Activated naive CD4-positive, alpha-beta T cell treated with anti-CD3 and anti-CD28 coated beads, Interleukin-2, amount 50 U/mL, for 72 hours (primary cell): ENCODE measurements around the gene CRYGN. TPM values are rescaled to one million over a fixed set of nuclear protein-coding genes. Genes with fewer than 3 reads are reported as not detected.
A peak's percentile ranks its signal among the peaks of the same experiment; 100 is the strongest.

Experiments used
- ATAC-seq, 2 donors: fragments of 150-1000 bp; cut with Tn5 transposase; 2 replicates each; pipeline ENCODE4 v1.10.0; 2021; ENCODE audit warnings: mild to moderate bottlenecking in 2 of 2, moderate library complexity in 2 of 2
- DNase-seq, 2 donors: peaks; one replicate each; pipeline ENCODE4 v3.0.0; 2021 to 2022; ENCODE audit warnings: low spot score in 2 of 2
- H3K27ac Mint-ChIP-seq, 2 donors: one replicate each; pipeline ENCODE4 v1.8.0; 2022; ENCODE audit warnings: mild to moderate bottlenecking in 2 of 2, mixed read lengths in 2 of 2
- H3K36me3 Mint-ChIP-seq, 2 donors: one replicate each; pipeline ENCODE4 v1.8.0; 2022; ENCODE audit warnings: mixed read lengths in 2 of 2
- H3K9me3 Mint-ChIP-seq, 2 donors: one replicate each; pipeline ENCODE4 v1.8.0; 2022; ENCODE audit warnings: mixed read lengths in 2 of 2
- total RNA-seq, 2 donors: library from RNA; stranded (reverse); gene quantifications; one replicate each; pipeline ENCODE4 v1.2.3, GENCODE V29; 2022

The CRYGN gene
- total RNA-seq, 2 donors from 2014 or later, result 0.61 TPM; not detected in 1

DNA sequence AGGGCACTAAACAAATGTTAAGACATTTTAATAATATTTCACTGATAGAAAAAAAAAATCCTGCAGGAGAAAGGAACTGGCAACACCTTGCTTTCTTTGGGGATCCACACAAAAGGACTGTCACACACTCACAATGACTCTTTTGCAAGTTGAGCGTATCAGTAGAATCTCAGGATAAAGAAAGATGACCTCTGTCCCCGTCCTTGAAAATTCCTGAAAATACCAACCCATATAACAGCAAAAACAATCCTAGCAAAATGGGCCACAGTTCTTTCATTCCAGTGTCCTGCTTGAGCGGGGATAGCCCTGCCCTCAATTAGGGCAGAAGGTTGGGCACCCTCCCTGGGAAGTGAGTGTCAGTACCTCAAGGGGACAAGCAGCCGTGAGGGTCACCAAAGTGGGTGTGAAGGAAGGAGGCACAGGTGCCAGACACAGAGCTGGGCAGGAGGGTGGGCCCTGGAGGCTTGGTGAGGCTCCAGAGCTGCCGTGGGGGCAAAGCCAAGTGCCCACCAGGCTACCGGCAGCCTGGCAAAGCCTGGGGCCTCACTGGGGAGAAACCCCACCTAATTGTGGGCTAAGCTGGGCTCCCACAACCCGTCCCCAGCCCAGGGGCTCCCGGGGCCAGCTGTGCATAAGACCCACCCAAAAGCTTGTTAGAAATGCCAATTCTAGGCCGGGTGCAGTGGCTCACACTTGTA, 32.9 kb downstream of the CRYGN start:
- Mint-ChIP-seq H3K36me3 (peaks cover 8 to 12% of the 10 kb centered on the region in 2 donors), H3K27ac (no peak overlapping the region), H3K9me3 (no peaks in the 10 kb centered on the region)
- ATAC-seq (no peak), DNase-seq (no peak)

DNA sequence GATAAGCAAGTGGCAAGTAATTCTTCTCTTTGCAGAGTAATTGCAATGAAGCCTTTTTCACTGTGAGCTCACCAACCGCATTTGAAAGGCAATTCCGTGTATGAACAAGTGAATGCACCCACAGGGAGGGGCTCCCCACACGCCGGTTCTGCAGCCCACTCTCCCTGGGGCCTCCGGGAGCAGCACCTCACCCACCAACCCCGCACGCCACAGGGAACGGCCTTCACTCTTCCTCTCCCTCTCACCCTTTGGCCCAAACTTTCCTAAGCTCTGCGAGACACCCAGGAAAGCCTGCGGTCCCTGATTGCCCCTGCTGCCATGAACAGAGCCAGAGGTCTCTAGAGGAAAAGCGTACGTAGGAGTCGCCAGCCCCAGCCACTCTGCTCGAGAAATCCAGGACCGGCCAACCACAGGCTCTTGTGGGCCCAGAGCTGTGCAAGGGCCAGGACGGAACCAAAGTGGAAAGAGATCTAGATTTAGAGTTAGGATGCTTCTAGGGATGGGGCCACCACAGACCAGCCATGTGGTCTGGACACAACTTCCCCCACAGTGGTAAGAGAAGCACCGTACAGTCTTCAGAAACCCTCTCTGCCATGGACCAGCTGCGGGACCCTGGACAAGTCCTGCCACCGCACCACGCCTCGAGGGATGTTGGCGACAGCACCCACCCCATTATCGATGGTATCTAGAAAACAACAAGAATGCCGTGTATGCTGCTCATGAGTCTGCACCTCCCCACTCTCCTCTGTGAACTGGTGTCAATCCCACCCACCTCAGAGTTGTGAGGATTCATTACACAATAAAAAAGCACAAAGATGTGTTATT, 33.7 kb downstream of the CRYGN start:
- no peak for DNase-seq
- ATAC-seq, result no peak
- no peak overlapping the region for H3K27ac Mint-ChIP-seq
- H3K36me3 Mint-ChIP-seq, result peaks cover 7 to 12% of the 10 kb centered on the region in 2 donors
- no peaks in the 10 kb centered on the region for H3K9me3 Mint-ChIP-seq

DNA sequence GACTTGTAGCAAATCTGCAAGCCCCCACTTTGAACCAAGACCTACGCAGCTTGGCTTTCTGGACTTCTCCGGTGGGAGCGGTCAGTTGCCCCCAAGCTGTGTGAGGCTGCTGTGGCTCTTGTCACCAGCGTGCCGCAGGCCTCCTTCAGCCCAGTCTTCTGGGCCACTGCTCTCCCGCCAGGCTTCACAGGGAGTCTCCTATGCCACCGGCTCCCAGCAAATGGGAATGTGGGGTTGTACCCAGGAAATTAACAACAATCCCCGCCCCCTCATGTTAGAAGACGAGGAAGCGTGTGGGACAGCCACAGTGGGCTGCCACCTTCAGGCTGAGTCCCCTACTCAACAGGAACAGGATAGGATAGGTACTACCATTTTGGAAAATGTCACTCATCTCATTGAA, 34.4 kb downstream of the CRYGN start:
- Mint-ChIP-seq H3K36me3 (peaks cover under 1 to 5% of the 10 kb centered on the region in 2 donors), H3K9me3 (no peaks in the 10 kb centered on the region), H3K27ac (no peak overlapping the region)
- DNase-seq (no peak), ATAC-seq (no peak)

DNA sequence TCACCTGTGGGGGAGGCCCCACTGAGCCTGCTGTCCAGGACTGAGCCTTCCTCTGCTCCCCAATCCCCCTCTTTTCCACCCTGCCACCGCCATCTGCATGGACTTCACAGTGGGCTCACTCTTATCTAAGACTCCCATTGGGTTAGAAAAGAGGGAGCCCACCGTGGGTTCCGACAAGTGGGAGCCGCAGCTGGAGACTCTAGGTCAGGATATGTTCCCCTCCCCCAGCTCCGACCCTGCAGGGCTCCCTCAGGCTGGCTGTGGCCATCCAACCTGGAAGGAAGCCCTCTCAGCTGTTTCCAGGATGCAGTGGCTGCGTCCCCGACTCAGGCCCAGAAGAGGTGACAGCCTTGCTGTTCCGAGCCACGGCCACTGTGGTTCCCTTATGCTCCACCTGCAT, 34.9 kb downstream of the CRYGN start:
- no peak overlapping the region for H3K27ac Mint-ChIP-seq
- H3K36me3 Mint-ChIP-seq, result peaks cover 0 to 5% of the 10 kb centered on the region in 2 donors
- DNase-seq (no peak), ATAC-seq (no peak)
- no peaks in the 10 kb centered on the region for H3K9me3 Mint-ChIP-seq

DNA sequence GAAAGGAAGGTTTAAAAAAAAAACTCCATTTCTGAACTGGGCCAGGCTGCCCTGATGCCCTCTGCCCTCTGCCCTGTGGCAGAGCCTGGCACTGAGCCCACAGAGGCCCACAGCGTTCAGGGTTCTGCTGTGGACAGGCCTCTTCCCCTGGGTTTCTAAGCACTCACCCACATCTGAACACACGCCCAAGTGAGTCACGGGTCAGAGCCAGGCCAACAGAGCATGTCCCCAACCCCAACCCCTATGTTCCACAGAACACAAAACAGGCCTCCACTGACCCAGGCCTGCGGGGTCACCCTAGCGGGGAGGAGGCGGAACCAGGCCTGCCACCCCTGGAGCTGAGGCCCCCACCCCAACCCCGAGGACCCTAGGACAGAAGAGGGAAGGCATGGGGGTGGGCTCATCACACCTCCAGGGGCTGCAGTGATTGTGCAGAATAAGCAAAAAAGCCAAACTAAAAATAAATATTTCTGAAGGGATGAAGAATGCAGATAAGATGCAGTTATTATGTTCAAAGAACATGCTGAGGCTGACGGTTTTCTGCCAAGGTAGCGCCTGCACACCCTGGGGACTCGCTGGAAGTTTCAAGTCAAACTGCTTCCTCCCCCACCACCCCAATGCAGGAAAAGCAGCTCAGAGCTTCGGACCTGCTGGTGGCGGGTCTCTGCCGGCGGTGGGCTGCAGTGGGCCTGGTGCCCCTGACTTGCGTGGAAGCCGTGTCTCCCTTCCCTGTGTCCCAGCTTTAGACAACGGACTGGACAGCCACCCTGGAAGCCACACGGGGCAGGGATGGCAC, 35.5 kb downstream of the CRYGN start:
- Mint-ChIP-seq H3K36me3 (peaks cover 0 to 5% of the 10 kb centered on the region in 2 donors), H3K9me3 (no peaks in the 10 kb centered on the region), H3K27ac (peak overlapping the region in 1 of 2 donors; percentile 38)
- ATAC-seq, result no peak
- DNase-seq, result no peak

DNA sequence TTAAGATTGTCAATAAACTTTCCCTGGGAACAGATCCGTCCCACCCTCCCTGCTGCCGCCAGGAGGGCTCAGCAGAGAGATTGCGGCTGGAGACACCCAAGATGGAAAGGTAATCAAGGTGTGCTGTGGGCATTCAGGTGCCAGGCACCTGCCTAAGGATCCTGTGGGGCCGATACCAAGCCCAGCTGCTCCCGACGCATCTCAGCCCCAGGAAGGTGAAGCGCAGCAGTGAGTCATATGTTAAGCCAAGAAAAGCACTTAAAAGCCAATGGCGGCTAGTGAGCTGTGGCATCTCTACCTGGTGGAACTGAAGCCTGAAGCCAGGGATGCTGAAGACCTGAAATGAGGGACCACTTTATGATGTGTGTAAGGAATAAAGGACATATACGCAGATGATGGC, 36.2 kb downstream of the CRYGN start:
- Mint-ChIP-seq H3K27ac (peak overlapping the region in 1 of 2 donors; percentile 38), H3K36me3 (peaks cover 0 to 3% of the 10 kb centered on the region in 2 donors), H3K9me3 (no peaks in the 10 kb centered on the region)
- DNase-seq, result no peak
- no peak for ATAC-seq

DNA sequence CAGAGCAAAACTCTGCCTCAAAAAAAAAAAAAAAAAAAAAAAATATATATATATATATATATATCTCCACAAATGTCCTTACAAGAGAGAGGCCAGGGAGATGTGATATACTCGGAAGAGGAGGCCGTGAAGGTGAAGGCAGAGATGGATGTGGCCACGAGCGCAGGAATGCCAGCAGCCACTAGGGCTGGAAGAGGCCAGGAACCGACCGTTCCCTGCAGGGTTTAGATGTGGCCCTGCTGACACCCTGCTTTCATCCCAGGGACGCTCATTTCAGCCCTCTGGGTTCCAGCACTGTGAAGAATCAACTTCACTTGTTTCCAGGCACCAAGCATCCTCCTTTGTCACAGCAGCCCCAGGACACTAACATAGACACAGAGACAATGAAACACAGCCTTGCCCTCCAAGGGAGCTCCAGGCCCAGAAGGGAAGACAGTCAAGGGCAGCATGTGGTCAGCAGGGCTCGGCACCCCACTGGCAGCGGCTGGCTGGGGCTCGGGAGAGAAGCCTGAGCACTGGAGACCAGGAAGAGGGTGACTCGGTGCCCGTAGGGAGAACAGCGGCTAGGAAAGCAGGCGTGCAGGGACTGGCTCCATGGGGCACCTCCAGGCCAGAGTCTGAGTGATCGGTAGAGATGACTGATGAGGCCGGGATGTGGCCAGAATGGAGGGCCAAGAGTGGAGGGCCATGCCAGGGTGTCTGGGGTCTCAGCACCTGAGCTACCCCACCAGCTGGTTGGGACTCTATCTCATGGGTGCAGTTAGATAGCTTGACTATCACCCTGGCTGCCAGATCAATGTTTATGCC, 37.7 kb downstream of the CRYGN start:
- Mint-ChIP-seq H3K9me3 (peaks cover 4 to 5% of the 10 kb centered on the region in 2 donors), H3K27ac (no peak overlapping the region), H3K36me3 (no peaks in the 10 kb centered on the region)
- no peak for DNase-seq
- ATAC-seq, result no peak

DNA sequence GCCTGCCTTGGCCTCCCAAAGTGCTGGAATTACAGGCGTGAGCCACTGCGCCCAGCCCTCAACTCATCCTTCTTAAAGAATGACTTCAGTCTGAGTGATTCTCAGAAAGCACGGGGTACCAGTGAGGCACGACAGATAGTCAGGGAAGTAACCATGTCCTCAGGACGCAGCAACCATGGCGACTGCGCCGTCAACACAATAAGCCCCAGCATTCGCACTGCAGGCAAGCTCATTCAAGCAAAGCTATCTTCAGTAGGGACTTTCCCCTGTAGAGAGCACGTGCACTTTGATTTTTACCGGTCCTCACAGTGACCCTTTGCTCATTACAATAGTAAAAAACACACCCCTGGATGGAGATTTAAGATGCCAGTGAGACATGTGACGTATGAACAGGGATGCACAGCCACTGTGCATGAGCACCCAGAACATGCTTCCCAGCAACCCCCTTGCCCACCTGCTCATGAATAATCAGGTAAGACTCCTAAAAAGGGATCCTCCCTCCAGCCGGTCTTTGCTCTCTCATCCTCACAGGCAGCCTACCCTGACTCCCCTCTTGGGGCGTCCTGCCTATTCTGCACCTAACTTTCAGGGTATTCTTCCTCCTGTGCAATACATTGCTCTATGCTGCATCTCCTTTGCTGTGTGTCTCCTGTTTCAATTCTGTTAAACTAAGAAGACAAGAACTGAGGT, 39.2 kb downstream of the CRYGN start:
- DNase-seq (no peak), ATAC-seq (no peak)
- Mint-ChIP-seq H3K9me3 (peaks cover 4 to 5% of the 10 kb centered on the region in 2 donors), H3K36me3 (no peaks in the 10 kb centered on the region), H3K27ac (no peak overlapping the region)

DNA sequence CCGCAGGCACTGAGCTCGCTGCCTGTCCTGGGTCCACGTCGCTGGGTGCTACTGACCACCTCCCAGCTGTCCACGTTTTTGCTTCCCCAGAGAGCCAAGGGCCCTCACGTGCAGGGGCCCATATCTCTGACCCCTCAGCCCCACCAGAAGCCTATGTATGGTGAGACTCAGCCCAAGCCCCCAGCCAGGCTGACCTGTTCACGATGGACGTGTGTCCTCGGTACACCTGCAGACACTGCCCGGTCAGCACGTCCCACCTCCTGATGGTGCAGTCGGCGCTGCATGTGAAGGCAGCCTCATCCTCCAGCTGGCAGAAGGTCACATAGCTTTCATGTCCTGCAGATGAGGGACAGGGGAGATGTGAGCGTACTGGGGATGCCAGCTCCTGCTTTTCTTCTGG, 40.0 kb downstream of the CRYGN start:
- ATAC-seq (no peak), DNase-seq (no peak)
- H3K36me3 Mint-ChIP-seq, result no peaks in the 10 kb centered on the region
- H3K9me3 Mint-ChIP-seq, result peaks cover 4 to 5% of the 10 kb centered on the region in 2 donors
- no peak overlapping the region for H3K27ac Mint-ChIP-seq

DNA sequence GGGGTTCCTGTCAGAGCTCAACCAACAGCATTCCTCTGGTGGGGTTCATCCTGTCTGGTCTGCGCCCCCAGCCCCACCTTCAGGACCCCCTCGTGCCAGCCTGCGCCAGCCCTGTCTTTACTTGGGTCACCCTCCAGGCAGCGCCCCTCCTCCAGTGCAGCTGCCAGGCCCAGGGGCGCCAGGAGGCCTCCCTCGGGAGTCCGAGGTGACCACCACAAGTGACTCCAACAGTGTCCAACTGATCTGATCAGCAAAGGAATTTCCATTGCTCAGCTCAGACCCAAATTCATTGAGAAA, 40.7 kb downstream of the CRYGN start:
- Mint-ChIP-seq H3K27ac (no peak overlapping the region), H3K9me3 (peaks cover 4 to 5% of the 10 kb centered on the region in 2 donors), H3K36me3 (no peaks in the 10 kb centered on the region)
- ATAC-seq (no peak), DNase-seq (no peak)

DNA sequence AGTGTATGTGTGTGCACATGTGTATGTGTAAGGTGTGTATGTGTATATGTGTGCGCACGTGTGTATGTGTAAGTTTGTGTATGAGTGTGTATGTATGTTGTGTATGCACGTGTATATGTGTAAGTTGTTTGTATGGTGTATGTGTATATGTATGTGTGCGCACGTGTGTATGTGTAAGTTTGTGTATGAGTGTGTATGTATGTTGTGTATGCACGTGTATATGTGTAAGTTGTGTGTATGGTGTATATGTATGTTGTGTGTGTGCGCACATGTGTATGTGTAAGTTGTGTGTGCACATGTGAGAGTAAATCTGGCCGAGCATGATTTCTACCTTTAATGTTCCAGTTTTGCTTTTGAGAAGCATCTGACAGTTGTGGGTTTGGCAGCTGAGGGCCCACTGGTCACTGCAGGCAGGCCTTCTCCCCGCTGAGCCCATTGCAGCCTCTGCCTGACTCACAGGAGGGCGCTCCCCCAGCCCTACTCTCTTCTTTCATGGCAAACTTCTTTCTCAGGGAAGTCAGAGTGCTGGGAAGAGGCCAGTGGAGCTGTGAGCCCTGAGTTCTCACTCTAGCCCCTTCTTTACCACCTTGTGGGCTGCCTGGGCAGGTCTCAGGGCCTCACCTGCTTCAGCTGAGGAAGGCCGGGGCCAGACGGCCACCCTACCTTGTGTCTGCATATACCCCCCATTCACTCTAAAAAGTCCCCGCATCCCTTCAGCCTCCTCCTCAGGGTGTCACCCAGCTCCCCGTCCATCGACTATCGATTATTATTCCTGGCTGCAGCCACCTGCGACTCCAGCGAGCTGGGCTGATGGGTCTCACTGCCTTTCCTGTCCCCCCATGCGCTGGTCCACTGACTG, 41.3 kb downstream of the CRYGN start:
- no peak overlapping the region for H3K27ac Mint-ChIP-seq
- no peak for ATAC-seq
- H3K9me3 Mint-ChIP-seq, result peaks cover 4 to 5% of the 10 kb centered on the region in 2 donors
- DNase-seq, result no peak
- H3K36me3 Mint-ChIP-seq, result no peaks in the 10 kb centered on the region

DNA sequence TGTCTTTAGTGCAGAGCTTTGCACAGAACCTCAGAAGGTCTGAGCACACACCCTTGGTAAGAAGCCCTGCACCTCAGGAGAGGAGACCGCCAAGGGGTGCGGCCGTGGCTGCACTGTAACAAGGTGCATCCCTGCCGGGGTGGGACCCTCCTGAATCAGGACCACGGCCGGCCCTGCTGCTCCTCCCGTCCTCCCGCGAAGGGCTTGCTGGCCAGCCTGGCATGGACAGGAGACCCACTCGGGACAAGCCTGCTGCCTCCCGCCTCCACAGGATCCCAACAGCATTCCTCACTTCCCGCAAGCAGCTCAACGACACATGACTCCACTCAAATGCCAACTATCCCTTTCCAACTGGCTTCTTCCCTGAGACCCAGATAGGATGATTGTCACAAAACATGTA, 42.9 kb downstream of the CRYGN start:
- H3K27ac Mint-ChIP-seq, result no peak overlapping the region
- H3K36me3 Mint-ChIP-seq, result no peaks in the 10 kb centered on the region
- ATAC-seq (no peak), DNase-seq (no peak)
- peaks cover 4 to 5% of the 10 kb centered on the region in 2 donors for H3K9me3 Mint-ChIP-seq

DNA sequence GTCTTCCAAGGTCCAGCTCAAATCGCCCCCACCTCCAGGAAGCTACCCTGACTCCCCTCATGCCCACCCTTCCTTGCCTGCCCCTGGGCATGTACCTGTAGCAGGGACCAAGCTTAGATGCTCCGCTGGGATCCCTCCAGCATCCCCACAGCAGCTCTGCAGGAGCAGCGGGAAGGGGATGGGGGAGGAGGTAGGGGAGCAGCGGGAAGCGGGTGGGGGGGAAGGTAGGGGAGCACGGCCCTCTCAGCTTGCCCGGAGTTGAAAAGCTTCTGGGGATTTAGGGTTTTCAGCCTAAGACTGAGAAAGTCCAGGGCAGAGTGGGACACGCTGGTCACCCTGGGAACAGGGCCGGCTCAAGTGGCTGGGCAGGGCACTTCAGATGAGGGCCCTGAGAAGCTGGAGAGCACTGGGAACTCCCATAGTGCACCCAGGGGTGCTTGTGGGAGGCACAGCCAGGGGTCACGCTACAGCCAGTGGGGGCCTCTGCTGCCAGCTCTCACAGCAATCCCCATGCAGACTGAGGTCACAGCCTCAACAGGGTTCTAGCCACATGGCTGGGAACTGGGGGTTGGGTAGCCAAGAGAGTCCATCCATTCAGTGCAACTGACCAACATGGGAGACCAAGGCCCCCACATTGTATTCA, 43.5 kb downstream of the CRYGN start:
- Mint-ChIP-seq H3K36me3 (no peaks in the 10 kb centered on the region), H3K9me3 (peaks cover 4 to 5% of the 10 kb centered on the region in 2 donors)
- no peak for ATAC-seq

DNA sequence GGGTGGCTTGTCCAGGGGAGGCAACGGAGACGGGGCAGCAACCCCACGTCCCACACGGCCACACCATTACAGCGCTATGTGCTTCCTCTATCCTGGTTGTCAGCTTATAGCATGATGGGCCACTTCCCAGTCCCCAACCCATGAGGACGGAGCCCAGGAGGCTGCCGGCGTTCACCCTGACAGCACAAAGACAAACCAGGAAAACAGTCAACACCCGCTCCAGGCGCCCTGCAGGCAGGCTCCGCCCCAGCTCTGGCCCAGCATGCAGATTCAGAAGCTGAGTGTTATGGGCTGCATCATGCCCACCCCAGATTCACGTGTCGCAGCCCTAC, 44.9 kb downstream of the CRYGN start:
- DNase-seq (no peak), ATAC-seq (no peak)
- no peak overlapping the region for H3K27ac Mint-ChIP-seq
- H3K36me3 Mint-ChIP-seq, result no peaks in the 10 kb centered on the region
- peaks cover 4 to 5% of the 10 kb centered on the region in 2 donors for H3K9me3 Mint-ChIP-seq

More for the DNA sequence above, 43.5 kb downstream of the CRYGN start:
- H3K27ac Mint-ChIP-seq, result no peak overlapping the region
- DNase-seq, result no peak
